ENCODE data around the gene TMEM50B. TPM values are rescaled to one million over a fixed set of nuclear protein-coding genes. Genes with fewer than 3 reads are reported as not detected.
A peak's percentile ranks its signal among the peaks of the same experiment; 100 is the strongest.

Gene TMEM50B
- total RNA-seq, 4 donors from 2014 or later, result 64.4 to 116 (median 94.7) TPM

- Histone ChIP-seq H3K4me1 (peaks cover 0 to 23% (median 9%) of the 10 kb centered on the region in 4 donors), H3K4me3 (no peak overlapping the region), H3K27me3 (no peaks in the 10 kb centered on the region), H3K9me3 (no peaks in the 10 kb centered on the region), H3K27ac (peak overlapping the region in 1 of 4 donors; percentile 96), H3K36me3 (no peaks in the 10 kb centered on the region)
- TF ChIP-seq, protein P1, sequence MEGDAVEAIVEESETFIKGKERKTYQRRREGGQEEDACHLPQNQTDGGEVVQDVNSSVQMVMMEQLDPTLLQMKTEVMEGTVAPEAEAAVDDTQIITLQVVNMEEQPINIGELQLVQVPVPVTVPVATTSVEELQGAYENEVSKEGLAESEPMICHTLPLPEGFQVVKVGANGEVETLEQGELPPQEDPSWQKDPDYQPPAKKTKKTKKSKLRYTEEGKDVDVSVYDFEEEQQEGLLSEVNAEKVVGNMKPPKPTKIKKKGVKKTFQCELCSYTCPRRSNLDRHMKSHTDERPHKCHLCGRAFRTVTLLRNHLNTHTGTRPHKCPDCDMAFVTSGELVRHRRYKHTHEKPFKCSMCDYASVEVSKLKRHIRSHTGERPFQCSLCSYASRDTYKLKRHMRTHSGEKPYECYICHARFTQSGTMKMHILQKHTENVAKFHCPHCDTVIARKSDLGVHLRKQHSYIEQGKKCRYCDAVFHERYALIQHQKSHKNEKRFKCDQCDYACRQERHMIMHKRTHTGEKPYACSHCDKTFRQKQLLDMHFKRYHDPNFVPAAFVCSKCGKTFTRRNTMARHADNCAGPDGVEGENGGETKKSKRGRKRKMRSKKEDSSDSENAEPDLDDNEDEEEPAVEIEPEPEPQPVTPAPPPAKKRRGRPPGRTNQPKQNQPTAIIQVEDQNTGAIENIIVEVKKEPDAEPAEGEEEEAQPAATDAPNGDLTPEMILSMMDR (IDR thresholded peaks at IDR 0.05), result no peak
- no peak for TF ChIP-seq POLR2A (IDR thresholded peaks at IDR 0.05)
- DNase-seq, result no peak
These were observed 78.2 kb downstream of the TMEM50B start for GRCh38 chr21:33401630-33401992.

Other genes starting within 250 kb of the TMEM50B start
- 10 to 100 TPM in 3 of 4 donors, 1 to 10 TPM in 1; 6.6 to 95.6 (median 74.0) TPM for gene IL10RB, start 213.6 kb downstream of the TMEM50B start, total RNA-seq
- gene IFNAR1, start 155.0 kb downstream of the TMEM50B start, total RNA-seq, result 10 to 100 TPM; 14.9 to 23.1 (median 21.9) TPM
- 10 to 100 TPM; 53.7 to 96.3 (median 67.6) TPM for gene IFNGR2, start 76.6 kb downstream of the TMEM50B start, total RNA-seq
- gene DNAJC28, start 11.7 kb upstream of the TMEM50B start, total RNA-seq, result 1 to 10 TPM in 3 of 4 donors, not detected in 1; 1.9 to 4.4 (median 2.5) TPM
- 10 to 100 TPM; 45.4 to 69.0 (median 61.7) TPM for gene GART, start 62.1 kb upstream of the TMEM50B start, total RNA-seq
- 1,000 to 10,000 TPM in 1 of 4 donors, 100 to 1,000 TPM in 3; 285 to 1,432 (median 485) TPM for gene SON, start 63.1 kb upstream of the TMEM50B start, total RNA-seq
- gene DONSON, start 108.7 kb upstream of the TMEM50B start, total RNA-seq, result 10 to 100 TPM in 2 of 4 donors, 1 to 10 TPM in 2; 9.2 to 26.3 (median 10.7) TPM
- gene CRYZL1, start 161.8 kb upstream of the TMEM50B start, total RNA-seq, result 100 to 1,000 TPM in 1 of 4 donors, 10 to 100 TPM in 3; 30.8 to 172 (median 48.5) TPM
- 10 to 100 TPM; 41.0 to 56.9 (median 49.5) TPM for gene ITSN1, start 162.5 kb upstream of the TMEM50B start, total RNA-seq